HFF-Myc (cell line): ENCODE measurements around the gene DESI2.
"Not testable (repeated sequence)": the region's sequence is repeated elsewhere in the genome, so short reads cannot be mapped to it uniquely, and the experiment has no call there.

Experiments
- DNase-seq: peaks from one replicate; pipeline ENCODE4 v3.0.0-alpha.2; 2011; ENCODE audit warnings: low read depth; ENCODE audit errors: extremely low read depth
- H3K4me3 ChIP-seq: replicated peaks from 2 replicates; pipeline ENCODE4 v1.5.1; 2011; ENCODE audit warnings: low read depth, mild to moderate bottlenecking, control low read depth, low read length
- TF ChIP-seq, protein P1 (sequence below): IDR thresholded peaks from 2 replicates; pipeline ENCODE4 v1.5.1; 2012; ENCODE audit warnings: mild to moderate bottlenecking, low read depth, low read length, control low read depth; ENCODE audit errors: missing control alignments

The DESI2 gene

DNA sequence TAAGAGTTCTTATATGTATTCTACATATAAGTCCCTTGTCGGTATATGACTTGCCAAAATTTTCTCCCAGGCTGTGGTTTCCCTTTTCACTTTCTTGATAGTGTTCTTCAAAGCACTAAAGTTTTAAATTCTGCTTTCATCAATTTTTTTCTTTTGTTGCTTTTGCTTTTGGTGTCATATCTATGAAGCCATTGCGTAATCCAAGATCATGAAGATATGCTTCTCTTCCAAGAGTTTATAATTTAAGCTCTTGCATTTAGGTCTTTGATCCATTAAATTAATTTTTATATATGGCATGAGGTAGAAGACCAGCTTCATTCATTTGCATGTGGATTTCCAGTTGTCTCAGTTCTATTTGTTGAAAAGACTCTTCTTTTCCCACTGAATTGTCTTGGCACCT lies 22.2 kb downstream of the DESI2 start:
- no peak for DNase-seq
- no peak overlapping the region for H3K4me3 ChIP-seq
- TF ChIP-seq, protein P1, sequence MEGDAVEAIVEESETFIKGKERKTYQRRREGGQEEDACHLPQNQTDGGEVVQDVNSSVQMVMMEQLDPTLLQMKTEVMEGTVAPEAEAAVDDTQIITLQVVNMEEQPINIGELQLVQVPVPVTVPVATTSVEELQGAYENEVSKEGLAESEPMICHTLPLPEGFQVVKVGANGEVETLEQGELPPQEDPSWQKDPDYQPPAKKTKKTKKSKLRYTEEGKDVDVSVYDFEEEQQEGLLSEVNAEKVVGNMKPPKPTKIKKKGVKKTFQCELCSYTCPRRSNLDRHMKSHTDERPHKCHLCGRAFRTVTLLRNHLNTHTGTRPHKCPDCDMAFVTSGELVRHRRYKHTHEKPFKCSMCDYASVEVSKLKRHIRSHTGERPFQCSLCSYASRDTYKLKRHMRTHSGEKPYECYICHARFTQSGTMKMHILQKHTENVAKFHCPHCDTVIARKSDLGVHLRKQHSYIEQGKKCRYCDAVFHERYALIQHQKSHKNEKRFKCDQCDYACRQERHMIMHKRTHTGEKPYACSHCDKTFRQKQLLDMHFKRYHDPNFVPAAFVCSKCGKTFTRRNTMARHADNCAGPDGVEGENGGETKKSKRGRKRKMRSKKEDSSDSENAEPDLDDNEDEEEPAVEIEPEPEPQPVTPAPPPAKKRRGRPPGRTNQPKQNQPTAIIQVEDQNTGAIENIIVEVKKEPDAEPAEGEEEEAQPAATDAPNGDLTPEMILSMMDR, result no peak

GRCh38 chr1:244678697-244679096 lies 25.8 kb downstream of the DESI2 start:
- TF ChIP-seq, protein P1, result no peak
- no peak overlapping the region for H3K4me3 ChIP-seq
- no peak for DNase-seq

- TF ChIP-seq, protein P1, result no peak
- no peak overlapping the region for H3K4me3 ChIP-seq
- DNase-seq, result no peak
Measured at GRCh38 chr1:244680667-244681066, 27.7 kb downstream of the DESI2 start.

DNA sequence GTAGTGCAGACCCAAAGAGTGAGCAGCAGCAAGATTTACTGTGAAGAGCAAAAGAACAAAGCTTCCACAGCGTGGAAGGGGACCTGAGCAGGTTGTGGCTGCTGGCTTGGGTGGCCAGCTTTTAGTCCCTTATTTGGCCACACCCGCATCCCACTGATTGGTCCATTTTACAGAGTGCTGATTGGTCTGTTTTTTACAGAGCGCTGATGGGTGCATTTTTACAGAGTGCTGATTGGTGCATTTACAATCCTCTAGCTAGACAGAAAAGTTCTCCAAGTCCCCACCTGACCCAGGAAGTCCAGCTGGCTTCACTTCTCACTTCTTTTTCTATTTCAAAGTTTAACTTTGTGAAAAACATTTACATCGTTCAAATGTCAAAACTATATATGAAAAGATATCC lies 29.2 kb downstream of the DESI2 start:
- not testable (repeated sequence) for H3K4me3 ChIP-seq, DNase-seq

- DNase-seq, result no peak
- TF ChIP-seq, protein P1, result no peak
- no peak overlapping the region for H3K4me3 ChIP-seq
Measured at GRCh38 chr1:244695937-244696336, 43.0 kb downstream of the DESI2 start.

GRCh38 chr1:244699741-244700140 lies 46.8 kb downstream of the DESI2 start:
- TF ChIP-seq, protein P1, result no peak
- no peak for DNase-seq
- H3K4me3 ChIP-seq, result no peak overlapping the region

DNA sequence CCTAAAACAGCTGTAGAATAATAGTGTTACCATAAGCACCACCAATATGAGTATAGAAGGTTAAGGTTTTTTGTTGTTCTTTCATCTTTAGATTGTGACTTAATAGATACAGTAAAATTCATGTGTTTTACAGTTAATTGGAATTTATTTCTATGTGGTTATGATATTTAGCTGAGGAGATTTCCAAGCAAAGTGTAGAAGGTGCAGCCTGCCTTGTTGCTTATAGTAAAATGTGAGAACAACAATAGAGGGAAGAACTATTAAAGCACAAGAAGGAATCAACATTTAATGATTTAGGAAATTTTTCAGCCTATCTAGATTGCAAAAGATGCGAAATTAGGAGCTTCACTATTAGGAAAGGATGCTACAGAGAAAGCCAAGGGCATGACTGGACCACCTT lies 47.9 kb downstream of the DESI2 start:
- TF ChIP-seq, protein P1, result no peak
- DNase-seq, result no peak
- no peak overlapping the region for H3K4me3 ChIP-seq
